ENCODE measurements around the gene RPRD1B.

DNA sequence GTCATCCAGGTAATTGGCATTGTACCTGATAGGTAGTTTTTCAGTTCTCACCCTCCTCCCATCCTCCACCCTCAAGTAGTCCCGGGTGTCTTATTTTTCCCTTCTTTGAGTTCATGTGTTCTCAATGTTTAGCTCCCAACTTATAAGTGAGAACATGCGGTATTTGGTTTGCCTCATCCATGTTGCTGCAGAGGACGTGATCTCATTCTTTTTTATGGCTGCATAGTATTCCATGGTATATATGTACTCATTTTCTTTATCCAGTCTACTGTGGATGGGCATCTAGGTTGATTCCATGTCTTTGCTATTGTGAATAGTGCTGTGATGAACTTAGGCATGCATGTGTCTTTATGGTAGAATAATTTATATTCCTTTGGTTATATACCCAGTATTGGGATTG lies 45.8 kb downstream of the RPRD1B start:
- TF ChIP-seq, protein P1, sequence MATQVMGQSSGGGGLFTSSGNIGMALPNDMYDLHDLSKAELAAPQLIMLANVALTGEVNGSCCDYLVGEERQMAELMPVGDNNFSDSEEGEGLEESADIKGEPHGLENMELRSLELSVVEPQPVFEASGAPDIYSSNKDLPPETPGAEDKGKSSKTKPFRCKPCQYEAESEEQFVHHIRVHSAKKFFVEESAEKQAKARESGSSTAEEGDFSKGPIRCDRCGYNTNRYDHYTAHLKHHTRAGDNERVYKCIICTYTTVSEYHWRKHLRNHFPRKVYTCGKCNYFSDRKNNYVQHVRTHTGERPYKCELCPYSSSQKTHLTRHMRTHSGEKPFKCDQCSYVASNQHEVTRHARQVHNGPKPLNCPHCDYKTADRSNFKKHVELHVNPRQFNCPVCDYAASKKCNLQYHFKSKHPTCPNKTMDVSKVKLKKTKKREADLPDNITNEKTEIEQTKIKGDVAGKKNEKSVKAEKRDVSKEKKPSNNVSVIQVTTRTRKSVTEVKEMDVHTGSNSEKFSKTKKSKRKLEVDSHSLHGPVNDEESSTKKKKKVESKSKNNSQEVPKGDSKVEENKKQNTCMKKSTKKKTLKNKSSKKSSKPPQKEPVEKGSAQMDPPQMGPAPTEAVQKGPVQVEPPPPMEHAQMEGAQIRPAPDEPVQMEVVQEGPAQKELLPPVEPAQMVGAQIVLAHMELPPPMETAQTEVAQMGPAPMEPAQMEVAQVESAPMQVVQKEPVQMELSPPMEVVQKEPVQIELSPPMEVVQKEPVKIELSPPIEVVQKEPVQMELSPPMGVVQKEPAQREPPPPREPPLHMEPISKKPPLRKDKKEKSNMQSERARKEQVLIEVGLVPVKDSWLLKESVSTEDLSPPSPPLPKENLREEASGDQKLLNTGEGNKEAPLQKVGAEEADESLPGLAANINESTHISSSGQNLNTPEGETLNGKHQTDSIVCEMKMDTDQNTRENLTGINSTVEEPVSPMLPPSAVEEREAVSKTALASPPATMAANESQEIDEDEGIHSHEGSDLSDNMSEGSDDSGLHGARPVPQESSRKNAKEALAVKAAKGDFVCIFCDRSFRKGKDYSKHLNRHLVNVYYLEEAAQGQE (IDR thresholded peaks at IDR 0.05; ENCODE audit: unreplicated experiment): no peak
- TF ChIP-seq, protein P2, sequence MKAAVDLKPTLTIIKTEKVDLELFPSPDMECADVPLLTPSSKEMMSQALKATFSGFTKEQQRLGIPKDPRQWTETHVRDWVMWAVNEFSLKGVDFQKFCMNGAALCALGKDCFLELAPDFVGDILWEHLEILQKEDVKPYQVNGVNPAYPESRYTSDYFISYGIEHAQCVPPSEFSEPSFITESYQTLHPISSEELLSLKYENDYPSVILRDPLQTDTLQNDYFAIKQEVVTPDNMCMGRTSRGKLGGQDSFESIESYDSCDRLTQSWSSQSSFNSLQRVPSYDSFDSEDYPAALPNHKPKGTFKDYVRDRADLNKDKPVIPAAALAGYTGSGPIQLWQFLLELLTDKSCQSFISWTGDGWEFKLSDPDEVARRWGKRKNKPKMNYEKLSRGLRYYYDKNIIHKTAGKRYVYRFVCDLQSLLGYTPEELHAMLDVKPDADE (IDR thresholded peaks at IDR 0.05): no peak
- TF ChIP-seq, protein P3, sequence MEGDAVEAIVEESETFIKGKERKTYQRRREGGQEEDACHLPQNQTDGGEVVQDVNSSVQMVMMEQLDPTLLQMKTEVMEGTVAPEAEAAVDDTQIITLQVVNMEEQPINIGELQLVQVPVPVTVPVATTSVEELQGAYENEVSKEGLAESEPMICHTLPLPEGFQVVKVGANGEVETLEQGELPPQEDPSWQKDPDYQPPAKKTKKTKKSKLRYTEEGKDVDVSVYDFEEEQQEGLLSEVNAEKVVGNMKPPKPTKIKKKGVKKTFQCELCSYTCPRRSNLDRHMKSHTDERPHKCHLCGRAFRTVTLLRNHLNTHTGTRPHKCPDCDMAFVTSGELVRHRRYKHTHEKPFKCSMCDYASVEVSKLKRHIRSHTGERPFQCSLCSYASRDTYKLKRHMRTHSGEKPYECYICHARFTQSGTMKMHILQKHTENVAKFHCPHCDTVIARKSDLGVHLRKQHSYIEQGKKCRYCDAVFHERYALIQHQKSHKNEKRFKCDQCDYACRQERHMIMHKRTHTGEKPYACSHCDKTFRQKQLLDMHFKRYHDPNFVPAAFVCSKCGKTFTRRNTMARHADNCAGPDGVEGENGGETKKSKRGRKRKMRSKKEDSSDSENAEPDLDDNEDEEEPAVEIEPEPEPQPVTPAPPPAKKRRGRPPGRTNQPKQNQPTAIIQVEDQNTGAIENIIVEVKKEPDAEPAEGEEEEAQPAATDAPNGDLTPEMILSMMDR (conservative IDR thresholded peaks at IDR 0.05; ENCODE audit: low read depth in 2 of 2): no peak
- TF ChIP-seq NANOG (IDR thresholded peaks at IDR 0.05; ENCODE audit: borderline replicate concordance) (no peak), CREB1 (CRISPR knock-in tag; IDR thresholded peaks at IDR 0.05; ENCODE audit: low read depth) (no peak), EZH2 (IDR thresholded peaks at IDR 0.05; ENCODE audit: low read depth, unreplicated experiment) (no peak)
